Mesodermal cell (in vitro differentiated cells): ENCODE measurements around the gene RNF222.

Experiments
- H3K27ac ChIP-seq: 2 replicates; pipeline ENCODE4 v1.7.0; 2013; ENCODE audit warnings: mild to moderate bottlenecking, low read depth, low read length, moderate library complexity; ENCODE audit not compliant: severe bottlenecking
- H3K36me3 ChIP-seq: 2 replicates; pipeline ENCODE4 v1.7.1; 2013; ENCODE audit warnings: mild to moderate bottlenecking, low read length, moderate library complexity; ENCODE audit not compliant: control insufficient read depth, insufficient read depth
- H3K4me1 ChIP-seq: one replicate; pipeline ENCODE4 v1.7.1; 2013; ENCODE audit warnings: mild to moderate bottlenecking, low read length; ENCODE audit not compliant: insufficient read depth, control insufficient read depth, poor library complexity, severe bottlenecking
- H3K4me3 ChIP-seq: 2 replicates; pipeline ENCODE4 v1.7.0; 2013; ENCODE audit warnings: low read length, control low read depth, mild to moderate bottlenecking; ENCODE audit not compliant: insufficient read depth, poor library complexity, severe bottlenecking; ENCODE audit errors: extremely low read depth
- H3K9me3 ChIP-seq: 2 replicates; pipeline ENCODE4 v1.7.1; 2013; ENCODE audit warnings: mild to moderate bottlenecking, low read length, moderate library complexity; ENCODE audit not compliant: control insufficient read depth
- WGBS, 2 experiments: methylation state at CpG; one replicate each; pipeline ENCODE4 v1.1.5; 2013; ENCODE audit warnings: missing lambda C conversion rate in 2 of 2; ENCODE audit not compliant: insufficient coverage in 2 of 2; 5-methylcytosine and 5-hydroxymethylcytosine counted together

The RNF222 gene

GRCh38 chr17:8413328-8413727, 15.7 kb upstream of the RNF222 start:
- WGBS, 2 experiments: 100% methylated on average over 3 of the region's 4 CpGs; no CpG with 5 or more reads in 1 of the 2 experiments
- Histone ChIP-seq H3K27ac (no peak overlapping the region), H3K36me3 (no peaks in the 10 kb centered on the region), H3K4me3 (no peak overlapping the region), H3K9me3 (no peaks in the 10 kb centered on the region), H3K4me1 (peaks cover 2% of the 10 kb centered on the region)

GRCh38 chr17:8412089-8412488, 14.5 kb upstream of the RNF222 start:
- Histone ChIP-seq H3K4me3 (no peak overlapping the region), H3K4me1 (peaks cover 2% of the 10 kb centered on the region), H3K27ac (no peak overlapping the region), H3K36me3 (no peaks in the 10 kb centered on the region), H3K9me3 (no peaks in the 10 kb centered on the region)
- WGBS, 2 experiments: 80% methylated on average over 5 of the region's 5 CpGs

GRCh38 chr17:8410883-8411238, 13.2 kb upstream of the RNF222 start:
- Histone ChIP-seq H3K9me3 (no peaks in the 10 kb centered on the region), H3K27ac (no peak overlapping the region)
- 100% methylated on average over 1 of the region's 1 CpG; no CpG with 5 or more reads in 1 of the 2 experiments for WGBS, 2 experiments

GRCh38 chr17:8409966-8410882, 12.6 kb upstream of the RNF222 start:
- no peaks in the 10 kb centered on the region for H3K9me3 ChIP-seq

More at GRCh38 chr17:8410883-8411238, 13.2 kb upstream of the RNF222 start:
- Histone ChIP-seq H3K36me3 (no peaks in the 10 kb centered on the region), H3K4me1 (peaks cover 2% of the 10 kb centered on the region), H3K4me3 (no peak overlapping the region)

GRCh38 chr17:8408371-8408770, 10.7 kb upstream of the RNF222 start:
- Histone ChIP-seq H3K9me3 (no peaks in the 10 kb centered on the region), H3K36me3 (no peaks in the 10 kb centered on the region), H3K27ac (no peak overlapping the region), H3K4me3 (no peak overlapping the region), H3K4me1 (peaks cover 2% of the 10 kb centered on the region)
- 84 to 87% methylated on average over 14 of the region's 14 CpGs for WGBS, 2 experiments

More at GRCh38 chr17:8409966-8410882, 12.6 kb upstream of the RNF222 start:
- Histone ChIP-seq H3K27ac (no peak overlapping the region), H3K36me3 (no peaks in the 10 kb centered on the region), H3K4me1 (peaks cover 2% of the 10 kb centered on the region), H3K4me3 (no peak overlapping the region)
- 24 to 37% methylated on average over 15 to 18 of the region's 19 CpGs for WGBS, 2 experiments

- Histone ChIP-seq H3K4me1 (peaks cover 2% of the 10 kb centered on the region), H3K4me3 (no peak overlapping the region), H3K36me3 (no peaks in the 10 kb centered on the region), H3K9me3 (no peaks in the 10 kb centered on the region), H3K27ac (no peak overlapping the region)
- WGBS, 2 experiments: 79 to 80% methylated on average over 2 of the region's 2 CpGs
Observed at GRCh38 chr17:8406174-8406573, 8.5 kb upstream of the RNF222 start.

GRCh38 chr17:8405499-8406016, 7.9 kb upstream of the RNF222 start:
- Histone ChIP-seq H3K36me3 (no peaks in the 10 kb centered on the region), H3K4me3 (no peak overlapping the region), H3K27ac (no peak overlapping the region), H3K4me1 (peaks cover 2% of the 10 kb centered on the region), H3K9me3 (no peaks in the 10 kb centered on the region)
- 89 to 95% methylated on average over 9 to 11 of the region's 11 CpGs for WGBS, 2 experiments

- no peaks in the 10 kb centered on the region for H3K4me1 ChIP-seq
- H3K36me3 ChIP-seq: no peaks in the 10 kb centered on the region
- H3K27ac ChIP-seq: no peak overlapping the region
- 91 to 100% methylated on average over 4 to 6 of the region's 11 CpGs for WGBS, 2 experiments
- no peak overlapping the region for H3K4me3 ChIP-seq
- no peaks in the 10 kb centered on the region for H3K9me3 ChIP-seq
Observed at GRCh38 chr17:8402921-8403536, 5.4 kb upstream of the RNF222 start.

- H3K4me1 ChIP-seq: no peaks in the 10 kb centered on the region
- H3K27ac ChIP-seq: no peak overlapping the region
- no peak overlapping the region for H3K4me3 ChIP-seq
- H3K36me3 ChIP-seq: no peaks in the 10 kb centered on the region
- H3K9me3 ChIP-seq: no peaks in the 10 kb centered on the region
- WGBS, 2 experiments: 90 to 92% methylated on average over 1 of the region's 2 CpGs
Observed at GRCh38 chr17:8401107-8401506, 3.5 kb upstream of the RNF222 start.

- H3K36me3 ChIP-seq: no peaks in the 10 kb centered on the region
- 64 to 84% methylated on average over 4 to 5 of the region's 6 CpGs for WGBS, 2 experiments
Observed at GRCh38 chr17:8398980-8399379, 1.4 kb upstream of the RNF222 start.

More at GRCh38 chr17:8398980-8399379, 1.4 kb upstream of the RNF222 start:
- no peak overlapping the region for H3K4me3 ChIP-seq
- no peaks in the 10 kb centered on the region for H3K9me3 ChIP-seq
- H3K27ac ChIP-seq: no peak overlapping the region
- H3K4me1 ChIP-seq: no peaks in the 10 kb centered on the region
